ENCODE measurements around the gene NMT1. TPM values are rescaled to one million over a fixed set of nuclear protein-coding genes. Genes with fewer than 3 reads are reported as not detected.
"Not testable (repeated sequence)": the region's sequence is repeated elsewhere in the genome, so short reads cannot be mapped to it uniquely, and the experiment has no call there.

The NMT1 gene
- total and polyA plus RNA-seq, 2 donors from 2014 or later: 72.3 to 98.5 TPM

DNA sequence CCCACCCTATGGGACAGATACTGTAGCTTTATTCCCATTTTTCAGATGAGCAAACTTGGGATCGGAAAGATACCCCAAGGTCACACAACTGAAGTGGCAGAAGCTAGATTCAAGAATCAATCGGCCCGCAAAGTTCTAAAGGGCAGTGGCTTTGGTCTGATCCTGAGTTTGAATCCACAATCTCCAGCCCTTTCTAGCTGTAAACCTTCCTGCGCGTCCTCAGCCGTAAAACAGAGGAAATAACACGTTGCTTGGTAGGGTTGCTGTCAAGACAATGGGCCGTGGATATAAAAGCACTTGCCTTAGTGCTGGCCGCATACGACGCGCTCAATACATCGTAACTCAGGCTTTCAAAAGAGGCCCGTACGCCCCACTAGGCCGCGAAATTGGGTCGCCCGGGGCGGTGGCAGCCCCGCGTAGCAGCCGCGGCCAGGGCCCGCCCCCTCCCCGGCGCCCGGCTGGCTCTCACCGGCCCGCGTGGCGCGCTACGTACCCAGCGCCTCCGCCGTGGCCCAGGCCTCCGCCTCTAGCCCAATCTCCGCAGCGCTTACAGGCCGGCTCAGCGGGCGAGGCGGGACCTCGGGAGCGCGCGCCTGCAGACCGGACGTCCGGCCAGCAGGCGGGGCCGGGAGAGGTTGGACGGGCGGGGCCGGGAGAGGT is 9.9 kb upstream of the NMT1 start, which contains the start of gene DCAKD:
Gene DCAKD, minus strand, starts transcription at position 573 of the 660 bp plus-strand sequence. CDS start 16,747 bp downstream, outside the sequence.
- Histone ChIP-seq H3K27me3 (ENCODE audit: control insufficient read depth, insufficient read depth, low read length) (no peaks in the 10 kb centered on the region), H3K9me3 (ENCODE audit: control insufficient read depth in 2 of 3, insufficient read depth in 1 of 3, low read length in 3 of 3) (no peaks in the 10 kb centered on the region), H3K36me3 (ENCODE audit: control insufficient read depth in 2 of 3, insufficient read depth in 3 of 3, low read length in 3 of 3) (no peaks in the 10 kb centered on the region), H3K4me3 (ENCODE audit: low read length in 3 of 3) (peak within 1 kb of the TSS; percentile 83 to 99 (median 95)), H3K9ac (ENCODE audit: low read length in 3 of 3) (peak within 1 kb of the TSS; percentile 89 to 94 (median 93)), H3K27ac (ENCODE audit: low read depth in 2 of 2, low read length in 2 of 2) (peak within 1 kb of the TSS; percentile 85 to 94), H3K4me1 (ENCODE audit: control insufficient read depth in 2 of 3, insufficient read depth in 2 of 3, low read depth in 1 of 3, low read length in 3 of 3) (peaks cover 0 to 6% (median 5%) of the 10 kb centered on the region in 3 donors)
- TF ChIP-seq CTCF (IDR thresholded peaks at IDR 0.05; ENCODE audit: borderline replicate concordance, extremely low read depth, insufficient read depth): peak; percentile 19
- peak; percentile 95 to 98 (median 97) for DNase-seq
- intact Hi-C loops (cut with DNase I): no loop called here
- no peak for FAIRE-seq

- H3K4me3 ChIP-seq (ENCODE audit: low read length in 3 of 3); intact Hi-C loops (cut with DNase I); H3K36me3 ChIP-seq (ENCODE audit: control insufficient read depth in 2 of 3, insufficient read depth in 3 of 3, low read length in 3 of 3); H3K27me3 ChIP-seq (ENCODE audit: control insufficient read depth, insufficient read depth, low read length); H3K27ac ChIP-seq (ENCODE audit: low read depth in 2 of 2, low read length in 2 of 2); DNase-seq; H3K9me3 ChIP-seq (ENCODE audit: control insufficient read depth in 2 of 3, insufficient read depth in 1 of 3, low read length in 3 of 3); H3K9ac ChIP-seq (ENCODE audit: low read length in 3 of 3); H3K4me1 ChIP-seq (ENCODE audit: control insufficient read depth in 2 of 3, insufficient read depth in 2 of 3, low read depth in 1 of 3, low read length in 3 of 3); FAIRE-seq: not testable (repeated sequence)
Observed at GRCh38 chr17:45051720-45052051, 9.4 kb upstream of the NMT1 start.

GRCh38 chr17:45052052-45052772 is 8.9 kb upstream of the NMT1 start:
- DNase-seq: peak; percentile 43 to 88 (median 52)
- intact Hi-C loops (cut with DNase I): no loop called here
- Histone ChIP-seq H3K36me3 (ENCODE audit: control insufficient read depth in 2 of 3, insufficient read depth in 3 of 3, low read length in 3 of 3) (no peaks in the 10 kb centered on the region), H3K4me1 (ENCODE audit: control insufficient read depth in 2 of 3, insufficient read depth in 2 of 3, low read depth in 1 of 3, low read length in 3 of 3) (peaks cover 0 to 6% (median 0%) of the 10 kb centered on the region in 3 donors), H3K27ac (ENCODE audit: low read depth in 2 of 2, low read length in 2 of 2) (peak overlapping the region; percentile 26 to 79), H3K9ac (ENCODE audit: low read length in 3 of 3) (peak overlapping the region; percentile 50 to 59 (median 58)), H3K4me3 (ENCODE audit: low read length in 3 of 3) (peak overlapping the region; percentile 68 to 78 (median 69)), H3K27me3 (ENCODE audit: control insufficient read depth, insufficient read depth, low read length) (no peaks in the 10 kb centered on the region), H3K9me3 (ENCODE audit: control insufficient read depth in 2 of 3, insufficient read depth in 1 of 3, low read length in 3 of 3) (no peaks in the 10 kb centered on the region)
- TF ChIP-seq CTCF (IDR thresholded peaks at IDR 0.05; ENCODE audit: borderline replicate concordance, extremely low read depth, insufficient read depth): no peak
- no peak for FAIRE-seq

DNA sequence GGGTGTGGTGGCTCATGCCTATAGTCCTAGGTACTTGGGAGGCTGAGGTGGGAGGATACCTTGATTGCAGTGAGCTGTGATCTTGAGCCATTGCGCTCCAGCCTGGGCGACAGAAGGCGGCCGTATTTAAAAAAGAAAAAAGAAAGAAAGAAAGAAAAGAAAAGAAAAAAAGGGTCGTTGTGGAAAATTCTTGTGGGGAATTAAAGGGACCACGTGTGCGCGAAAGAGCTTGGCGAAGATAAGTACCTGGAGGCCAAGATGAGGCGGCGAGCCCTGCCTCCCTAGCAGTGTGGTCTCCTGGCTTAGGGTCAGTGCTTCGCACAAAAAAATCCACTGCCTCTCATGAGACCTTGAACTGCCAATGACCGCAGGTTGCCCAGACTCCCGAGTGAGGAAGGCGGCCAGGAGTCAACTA is 728 bp upstream of the NMT1 start:
- no peak for FAIRE-seq
- H3K9me3 ChIP-seq (ENCODE audit: control insufficient read depth in 2 of 3, insufficient read depth in 1 of 3, low read length in 3 of 3): no peaks in the 10 kb centered on the region
- no peaks in the 10 kb centered on the region for H3K36me3 ChIP-seq (ENCODE audit: control insufficient read depth in 2 of 3, insufficient read depth in 3 of 3, low read length in 3 of 3)
- H3K9ac ChIP-seq (ENCODE audit: low read length in 3 of 3): peak overlapping the region; percentile 31 to 94 (median 78)
- peak overlapping the region; percentile 38 to 86 for H3K27ac ChIP-seq (ENCODE audit: low read depth in 2 of 2, low read length in 2 of 2)
- intact Hi-C loops (cut with DNase I): no loop called here
- DNase-seq: no peak
- TF ChIP-seq CTCF (IDR thresholded peaks at IDR 0.05; ENCODE audit: borderline replicate concordance, extremely low read depth, insufficient read depth): no peak
- no peaks in the 10 kb centered on the region for H3K27me3 ChIP-seq (ENCODE audit: control insufficient read depth, insufficient read depth, low read length)
- peak overlapping the region; percentile 82 to 91 (median 88) for H3K4me3 ChIP-seq (ENCODE audit: low read length in 3 of 3)
- H3K4me1 ChIP-seq (ENCODE audit: control insufficient read depth in 2 of 3, insufficient read depth in 2 of 3, low read depth in 1 of 3, low read length in 3 of 3): peaks cover 2 to 15% (median 7%) of the 10 kb centered on the region in 3 donors
